ENCODE results near the gene TMEM131. TPM values are rescaled to one million over a fixed set of nuclear protein-coding genes. Genes with fewer than 3 reads are reported as not detected.

Gene TMEM131
- total and polyA plus RNA-seq, 2 of the 8 experiments (the other 6 are each of a cell fraction or from before 2014, with no cell fraction given): 9.7 to 22.9 TPM

DNA sequence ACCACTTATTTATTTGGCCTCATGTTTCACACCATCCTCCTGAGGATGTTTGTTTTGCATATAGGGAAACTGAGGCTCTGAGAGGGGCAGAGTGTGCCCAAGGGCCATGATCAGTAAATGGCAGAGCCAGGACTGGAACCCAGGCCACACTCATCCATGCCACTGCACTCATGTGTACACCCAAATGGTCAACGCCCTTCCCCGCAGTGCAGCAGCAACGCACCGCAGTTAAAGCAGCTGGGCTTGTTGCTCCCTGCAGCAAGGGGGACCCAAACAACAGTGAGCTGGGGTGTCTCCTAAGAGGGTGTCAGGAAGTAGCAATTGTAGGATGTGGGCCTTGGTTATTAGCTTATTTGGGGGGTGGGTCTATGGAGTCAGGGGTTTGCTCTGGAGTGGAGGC lies 245.7 kb downstream of the TMEM131 start:
- POLR2A ChIA-PET (ENCODE audit: partially characterized antibody): no interaction called here
- Histone ChIP-seq H2BK5ac (ENCODE audit: low read depth, low read length) (no peak overlapping the region), H3K27ac (ENCODE audit: low read depth, low read length) (no peak overlapping the region), H4K8ac (ENCODE audit: extremely low read depth, insufficient read depth, low read length) (no peak overlapping the region), H3K4me3 (ENCODE audit: extremely low read depth in 1 of 4, insufficient read depth in 2 of 4, low read depth in 3 of 4, low read length in 4 of 4) (no peak overlapping the region), H3K9me3 (ENCODE audit: insufficient read depth in 2 of 2, low read depth in 1 of 2, low read length in 1 of 2) (no peaks in the 10 kb centered on the region), H3K23ac (ENCODE audit: insufficient read length) (no peak overlapping the region), H2BK20ac (ENCODE audit: low read length) (0 out of 2 replicates have a peak overlapping the region, but pooled peaks have one; percentile 72), H3K4ac (replicated peaks; ENCODE audit: insufficient read length, low read depth, low read length) (no peak overlapping the region), H4K5ac (ENCODE audit: insufficient read length, low read depth, low read length) (no peak overlapping the region), H3K4me1 (replicated peaks in 1 of 4; ENCODE audit: control insufficient read depth in 3 of 4, insufficient read depth in 4 of 4, low read length in 3 of 4) (peaks cover 0 to 10% (median 3%) of the 10 kb centered on the region in 4 experiments; a peak in 4 of 7 replicates), H4K20me1 (replicated peaks in 1 of 2; ENCODE audit: control insufficient read depth in 1 of 2, insufficient read depth in 2 of 2, low read length in 2 of 2) (no peaks in the 10 kb centered on the region), H3K56ac (replicated peaks; ENCODE audit: insufficient read length, low read depth, low read length) (no peak overlapping the region), H3K27me3 (replicated peaks in 1 of 4; ENCODE audit: control insufficient read depth in 3 of 4, extremely low read depth in 1 of 4, insufficient read depth in 3 of 4, low read length in 3 of 4) (no peaks in the 10 kb centered on the region), H2BK12ac (ENCODE audit: low read depth, low read length) (no peak overlapping the region), H3K79me1 (ENCODE audit: low read depth, low read length) (no peaks in the 10 kb centered on the region), H2BK15ac (ENCODE audit: low read length) (no peak overlapping the region), H2AFZ (ENCODE audit: low read length) (no peak overlapping the region), H3K9ac (replicated peaks in 1 of 4; ENCODE audit: extremely low read depth in 1 of 4, low read depth in 3 of 4, low read length in 3 of 4) (no peak overlapping the region), H2AK5ac (ENCODE audit: low read depth, low read length) (no peak overlapping the region), H3K4me2 (ENCODE audit: insufficient read depth in 1 of 2, low read depth in 2 of 2, low read length in 2 of 2) (no peak overlapping the region), H3K79me2 (ENCODE audit: control insufficient read depth in 1 of 2, insufficient read depth in 2 of 2, low read length in 2 of 2) (no peaks in the 10 kb centered on the region), H3K18ac (ENCODE audit: extremely low read depth, low read length) (no peak overlapping the region), H3K14ac (ENCODE audit: insufficient read length) (no peak overlapping the region), H4K91ac (replicated peaks; ENCODE audit: insufficient read length, low read length) (no peak overlapping the region), H2BK120ac (replicated peaks; ENCODE audit: low read depth, low read length) (peak overlapping the region; percentile 90), H3K36me3 (ENCODE audit: control insufficient read depth in 2 of 4, insufficient read depth in 4 of 4, low read length in 3 of 4) (no peaks in the 10 kb centered on the region), H3K23me2 (ENCODE audit: low read depth, low read length) (no peaks in the 10 kb centered on the region)
- WGBS, 2 experiments (ENCODE audit: extremely low coverage in 1 of 2, insufficient coverage in 1 of 2, insufficient read length in 1 of 2, insufficient replicate concordance in 2 of 2, low coverage in 1 of 2, low lambda C conversion rate in 2 of 2, missing lambda C conversion rate in 1 of 2): 92% methylated on average over 4 of the region's 4 CpGs; no CpG with 5 or more reads in 1 of the 2 experiments
- TF ChIP-seq CBX5 (IDR thresholded peaks at IDR 0.05; ENCODE audit: low read depth, low read length) (no peak), KDM1A (IDR thresholded peaks at IDR 0.05; ENCODE audit: borderline replicate concordance, low read length) (no peak), FOSL1 (IDR thresholded peaks at IDR 0.05; ENCODE audit: insufficient read depth, low read depth, low read length) (no peak), SIN3A (conservative IDR thresholded peaks at IDR 0.05 in 1 of 2, IDR thresholded peaks at IDR 0.05 in 1 of 2; ENCODE audit: low read depth in 1 of 2, low read length in 2 of 2) (no peak), JUN (IDR thresholded peaks at IDR 0.05; ENCODE audit: low read depth, low read length) (no peak), CREB1 (IDR thresholded peaks at IDR 0.05) (no peak), BACH1 (IDR thresholded peaks at IDR 0.05; ENCODE audit: low read length) (no peak), POU5F1 (IDR thresholded peaks at IDR 0.05; ENCODE audit: low read depth, low read length) (no peak), ATF2 (IDR thresholded peaks at IDR 0.05; ENCODE audit: low read length) (no peak), HDAC2 (IDR thresholded peaks at IDR 0.05; ENCODE audit: borderline replicate concordance in 1 of 2, low read depth in 2 of 2, low read length in 2 of 2) (no peak), SP1 (IDR thresholded peaks at IDR 0.05; ENCODE audit: low read depth, low read length) (no peak), TCF12 (IDR thresholded peaks at IDR 0.05; ENCODE audit: low read depth, low read length) (no peak), CTBP2 (IDR thresholded peaks at IDR 0.05; ENCODE audit: borderline replicate concordance, insufficient read depth, insufficient read length, low read length) (no peak)
- DNase-seq (ENCODE audit: low read depth in 1 of 2, low spot score in 2 of 2) (no peak), FAIRE-seq (no peak)
- CTCF ChIA-PET (ENCODE audit: partially characterized antibody): interaction anchor here (0.6 to 2.3 kb wide), 11 partner anchors 9 to 159 kb away, joined by 3 to 17 read pairs (median 4); no protein-coding TSS in a partner anchor

Measured in H1 (cell line).